GM23338 (cell line): ENCODE results near the gene CRY1. TPM values are rescaled to one million over a fixed set of nuclear protein-coding genes. Genes with fewer than 3 reads are reported as not detected.

Experiments used
- ATAC-seq: fragments of 200-7000 bp; cut with Tn5 transposase; 3 replicates; pipeline ENCODE4 v1.9.1; 2020
- DNase-seq: peaks from one replicate; pipeline ENCODE4 v3.0.0-alpha.2; 2015; ENCODE audit warnings: low spot score
- H2AFZ ChIP-seq: fragments of 200-600 bp; sonication (generic); 2 replicates; pipeline ENCODE4 v1.8.0; 2016; ENCODE audit warnings: antibody characterized with exemption, mild to moderate bottlenecking, moderate library complexity
- H3F3A ChIP-seq: fragments of 200-600 bp; sonication (generic); replicated peaks from 2 replicates; pipeline ENCODE4 v1.8.0; 2017; ENCODE audit warnings: antibody characterized with exemption, mixed run types, low read depth
- H3K27ac ChIP-seq: fragments of 200-600 bp; sonication (generic); 2 replicates; pipeline ENCODE4 v1.6.1; 2016; ENCODE audit warnings: low read depth
- H3K27me3 ChIP-seq: fragments of 200-600 bp; sonication (generic); 2 replicates; pipeline ENCODE4 v1.8.0; 2016; ENCODE audit warnings: mild to moderate bottlenecking, mixed run types, moderate library complexity; ENCODE audit not compliant: insufficient read depth
- H3K36me3 ChIP-seq: fragments of 200-600 bp; sonication (generic); 2 replicates; pipeline ENCODE4 v1.8.0; 2016; ENCODE audit warnings: mild to moderate bottlenecking; ENCODE audit not compliant: insufficient read depth
- H3K4me1 ChIP-seq: fragments of 200-600 bp; sonication (generic); 2 replicates; pipeline ENCODE4 v1.8.0; 2016; ENCODE audit warnings: mild to moderate bottlenecking, moderate library complexity; ENCODE audit not compliant: insufficient read depth
- H3K4me2 ChIP-seq: fragments of 200-600 bp; sonication (generic); 2 replicates; pipeline ENCODE4 v1.7.1; 2017; ENCODE audit warnings: mixed run types
- H3K4me3 ChIP-seq: fragments of 200-600 bp; sonication (generic); 2 replicates; pipeline ENCODE4 v1.6.1; 2016; ENCODE audit warnings: mixed run types
- H3K79me2 ChIP-seq: fragments of 200-600 bp; sonication (generic); replicated peaks from 2 replicates; pipeline ENCODE4 v1.8.0; 2017; ENCODE audit warnings: mild to moderate bottlenecking; ENCODE audit not compliant: insufficient read depth
- H3K9me2 ChIP-seq: fragments of 200-600 bp; sonication (generic); 2 replicates; pipeline ENCODE4 v1.8.0; 2017; ENCODE audit not compliant: insufficient read depth
- H4K20me1 ChIP-seq: fragments of 200-600 bp; sonication (generic); replicated peaks from 2 replicates; pipeline ENCODE4 v1.8.0; 2017; ENCODE audit warnings: mild to moderate bottlenecking; ENCODE audit not compliant: insufficient read depth
- H3K27ac Mint-ChIP-seq: 2 replicates; pipeline ENCODE4 v1.8.0; 2020; ENCODE audit warnings: inconsistent platforms, mild to moderate bottlenecking, moderate library complexity, mixed read lengths
- H3K27me3 Mint-ChIP-seq: 3 replicates; pipeline ENCODE4 v1.8.0; 2022; ENCODE audit warnings: low read depth, mild to moderate bottlenecking, moderate library complexity, mixed read lengths, inconsistent platforms; ENCODE audit not compliant: insufficient read depth, poor library complexity
- H3K36me3 Mint-ChIP-seq: 3 replicates; pipeline ENCODE4 v1.8.0; 2021; ENCODE audit warnings: low read depth, mild to moderate bottlenecking, inconsistent platforms, moderate library complexity, mixed read lengths
- H3K4me1 Mint-ChIP-seq: 3 replicates; pipeline ENCODE4 v1.8.0; 2020; ENCODE audit warnings: mild to moderate bottlenecking, inconsistent platforms, mixed read lengths
- H3K4me3 Mint-ChIP-seq: 3 replicates; pipeline ENCODE4 v1.8.0; 2021; ENCODE audit warnings: moderate library complexity, mild to moderate bottlenecking, inconsistent platforms, mixed read lengths
- H3K9me3 Mint-ChIP-seq: 3 replicates; pipeline ENCODE4 v1.8.0; 2020; ENCODE audit warnings: moderate library complexity, mild to moderate bottlenecking, inconsistent platforms, mixed read lengths
- CREB1 ChIP-seq: fragments of 250-450 bp; sonication (Bioruptor Pico); IDR thresholded peaks from 2 replicates; pipeline ENCODE4 v1.5.0; 2020; ENCODE audit warnings: low read depth, mild to moderate bottlenecking, moderate library complexity
- CTCF ChIP-seq, 2 experiments: fragments of 200-600 bp in 1 of 2; sonication (generic) in 1 of 2; conservative IDR thresholded peaks; 2 replicates each; pipeline versions ENCODE4 v1.5.1 to v1.6.1; 2016 to 2017; ENCODE audit warnings: antibody characterized with exemption in 2 of 2, low read depth in 2 of 2, mild to moderate bottlenecking in 2 of 2, moderate library complexity in 1 of 2
- ETS1 ChIP-seq: IDR thresholded peaks from 2 replicates; pipeline ENCODE4 v1.6.1; 2016; ENCODE audit warnings: antibody characterized with exemption
- EZH2 ChIP-seq: fragments of 200-600 bp; sonication (generic); IDR thresholded peaks from one replicate; pipeline ENCODE4 v1.8.0; 2017; ENCODE audit warnings: antibody characterized with exemption, mild to moderate bottlenecking, low read depth; ENCODE audit not compliant: unreplicated experiment
- EZH2phosphoT487 ChIP-seq: fragments of 200-600 bp; sonication (generic); IDR thresholded peaks from one replicate; pipeline ENCODE4 v1.8.1; 2018; ENCODE audit warnings: antibody characterized with exemption; ENCODE audit not compliant: unreplicated experiment
- JUNB ChIP-seq: IDR thresholded peaks from one replicate; pipeline ENCODE4 v1.6.1; 2016; ENCODE audit warnings: antibody characterized with exemption; ENCODE audit not compliant: unreplicated experiment
- NANOG ChIP-seq: IDR thresholded peaks from 2 replicates; pipeline ENCODE4 v1.6.1; 2016; ENCODE audit warnings: antibody characterized with exemption, borderline replicate concordance
- POLR2AphosphoS5 ChIP-seq: IDR thresholded peaks from 2 replicates; pipeline ENCODE4 v1.6.1; 2016; ENCODE audit warnings: antibody characterized with exemption, low read depth
- REST ChIP-seq: IDR thresholded peaks from one replicate; pipeline ENCODE4 v1.6.1; 2018; ENCODE audit warnings: antibody characterized with exemption; ENCODE audit not compliant: unreplicated experiment
- STAT1 ChIP-seq: IDR thresholded peaks from one replicate; pipeline ENCODE4 v1.6.1; 2016; ENCODE audit warnings: antibody characterized with exemption; ENCODE audit not compliant: unreplicated experiment
- ZNF114 ChIP-seq: fragments of 250-450 bp; sonication (Bioruptor Pico); IDR thresholded peaks from 2 replicates; pipeline ENCODE4 v1.5.0; 2020; ENCODE audit warnings: mild to moderate bottlenecking, moderate library complexity
- ZNF331 ChIP-seq: fragments of 250-450 bp; sonication (Bioruptor Pico); IDR thresholded peaks from 2 replicates; pipeline ENCODE4 v1.5.0; 2020; ENCODE audit warnings: low read depth, mild to moderate bottlenecking, moderate library complexity
- polyA plus RNA-seq: library from polyadenylated mRNA; unstranded; fragments of >200 nt; fragmentation: Nextera tagmentation; extraction: Ambion mirVana; gene quantifications from 2 replicates; pipeline ENCODE4 v1.2.1, GENCODE V29; 2016
- total RNA-seq: library from RNA; depleted of rRNA; stranded (reverse); fragments of >200 nt; shearing (Covaris generic); gene quantifications from 2 replicates; pipeline ENCODE4 v1.2.3, GENCODE V29; 2014

CRY1 gene
- total and polyA plus RNA-seq, 2 experiments from 2014 or later: 27.7 to 28.2 TPM

GRCh38 chr12:106947461-106947860, 145.9 kb downstream of the CRY1 start:
- no peak overlapping the region for H3K27ac ChIP-seq
- 0 out of 2 replicates have a peak, but pooled peaks cover 2% of the 10 kb centered on the region for H3K9me2 ChIP-seq
- no peak overlapping the region for H3K4me3 Mint-ChIP-seq
- peaks cover 7% of the 10 kb centered on the region; the same call in 2 of the 3 replicates for H3K36me3 Mint-ChIP-seq
- H3F3A ChIP-seq: no peaks in the 10 kb centered on the region
- H2AFZ ChIP-seq: no peak overlapping the region
- no peak for DNase-seq
- no peaks in the 10 kb centered on the region for H4K20me1 ChIP-seq
- H3K4me3 ChIP-seq: no peak overlapping the region
- no peaks in the 10 kb centered on the region for H3K79me2 ChIP-seq
- peaks cover 5% of the 10 kb centered on the region for H3K27me3 Mint-ChIP-seq
- H3K4me1 ChIP-seq: no peaks in the 10 kb centered on the region
- TF ChIP-seq ETS1 (no peak), CTCF (conservative IDR thresholded peaks at IDR 0.05; ENCODE audit: low read depth in 2 of 2) (no peak), CREB1 (CRISPR knock-in tag) (no peak), STAT1 (no peak), EZH2phosphoT487 (no peak), EZH2 (no peak), POLR2AphosphoS5 (no peak)
- no peaks in the 10 kb centered on the region for H3K27me3 ChIP-seq
- ATAC-seq: no peak
- no peaks in the 10 kb centered on the region for H3K4me1 Mint-ChIP-seq
- peaks cover 63% of the 10 kb centered on the region for H3K9me3 Mint-ChIP-seq
- no peak overlapping the region for H3K27ac Mint-ChIP-seq
- H3K4me2 ChIP-seq: no peak overlapping the region
- H3K36me3 ChIP-seq: peaks cover 6% of the 10 kb centered on the region

GRCh38 chr12:106945261-106945851, 148.0 kb downstream of the CRY1 start:
- Histone ChIP-seq H3K4me1 (no peaks in the 10 kb centered on the region), H3K9me2 (0 out of 2 replicates have a peak, but pooled peaks cover under 1% of the 10 kb centered on the region), H3K79me2 (no peaks in the 10 kb centered on the region), H3K4me3 (no peak overlapping the region), H3F3A (no peaks in the 10 kb centered on the region), H3K4me2 (no peak overlapping the region), H3K27me3 (no peaks in the 10 kb centered on the region), H2AFZ (no peak overlapping the region), H3K36me3 (peaks cover 8% of the 10 kb centered on the region), H4K20me1 (no peaks in the 10 kb centered on the region), H3K27ac (no peak overlapping the region)
- Mint-ChIP-seq H3K9me3 (peaks cover 69% of the 10 kb centered on the region), H3K4me1 (no peaks in the 10 kb centered on the region), H3K4me3 (no peak overlapping the region), H3K27ac (no peak overlapping the region), H3K27me3 (peaks cover 3% of the 10 kb centered on the region), H3K36me3 (peaks cover 7% of the 10 kb centered on the region; the same call in 2 of the 3 replicates)
- ATAC-seq (no peak), DNase-seq (peak; percentile 59)
- TF ChIP-seq POLR2AphosphoS5 (no peak), CTCF (conservative IDR thresholded peaks at IDR 0.05; ENCODE audit: low read depth in 2 of 2) (no peak), CREB1 (CRISPR knock-in tag) (no peak), ZNF114 (CRISPR knock-in tag) (no peak), EZH2phosphoT487 (no peak), EZH2 (no peak), ETS1 (no peak), JUNB (no peak), REST (no peak), ZNF331 (CRISPR knock-in tag) (no peak), NANOG (no peak), STAT1 (no peak)
